Uterus (tissue), 2 donors: Measurements from ENCODE around the gene MFSD8.

Experiments used
- POLR2A ChIP-seq, 2 donors: fragments of 450-650 bp; IDR thresholded peaks; one replicate each; pipeline ENCODE4 v1.6.1; 2016; ENCODE audit warnings: antibody characterized with exemption in 2 of 2, mild to moderate bottlenecking in 1 of 2, moderate library complexity in 1 of 2
- TF ChIP-seq, protein P1 (sequence below), 4 experiments: fragments of 200-600 bp in 2 of 4; fragments of 450-650 bp in 2 of 4; sonication (generic) in 2 of 4; IDR thresholded peaks; one replicate each; pipeline ENCODE4 v1.5.1; 2016 to 2019; ENCODE audit warnings: antibody characterized with exemption in 4 of 4, mild to moderate bottlenecking in 2 of 4, moderate library complexity in 1 of 4

- TF ChIP-seq, protein P1, sequence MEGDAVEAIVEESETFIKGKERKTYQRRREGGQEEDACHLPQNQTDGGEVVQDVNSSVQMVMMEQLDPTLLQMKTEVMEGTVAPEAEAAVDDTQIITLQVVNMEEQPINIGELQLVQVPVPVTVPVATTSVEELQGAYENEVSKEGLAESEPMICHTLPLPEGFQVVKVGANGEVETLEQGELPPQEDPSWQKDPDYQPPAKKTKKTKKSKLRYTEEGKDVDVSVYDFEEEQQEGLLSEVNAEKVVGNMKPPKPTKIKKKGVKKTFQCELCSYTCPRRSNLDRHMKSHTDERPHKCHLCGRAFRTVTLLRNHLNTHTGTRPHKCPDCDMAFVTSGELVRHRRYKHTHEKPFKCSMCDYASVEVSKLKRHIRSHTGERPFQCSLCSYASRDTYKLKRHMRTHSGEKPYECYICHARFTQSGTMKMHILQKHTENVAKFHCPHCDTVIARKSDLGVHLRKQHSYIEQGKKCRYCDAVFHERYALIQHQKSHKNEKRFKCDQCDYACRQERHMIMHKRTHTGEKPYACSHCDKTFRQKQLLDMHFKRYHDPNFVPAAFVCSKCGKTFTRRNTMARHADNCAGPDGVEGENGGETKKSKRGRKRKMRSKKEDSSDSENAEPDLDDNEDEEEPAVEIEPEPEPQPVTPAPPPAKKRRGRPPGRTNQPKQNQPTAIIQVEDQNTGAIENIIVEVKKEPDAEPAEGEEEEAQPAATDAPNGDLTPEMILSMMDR (IDR thresholded peaks at IDR 0.05) = no peak
- TF ChIP-seq POLR2A (IDR thresholded peaks at IDR 0.05) = no peak
Observed at GRCh38 chr4:127988638-127989037, 23.7 kb upstream of the MFSD8 start.
